ENCODE results near the gene PCGF3.

GRCh38 chr4:683247-683897 lies 22.3 kb upstream of the PCGF3 start:
- TF ChIP-seq KLF10 (CRISPR knock-in tag; IDR thresholded peaks at IDR 0.05) (no peak), PTBP1 (IDR thresholded peaks at IDR 0.05; ENCODE audit: low read depth, low read length) (no peak), U2AF2 (optimal IDR thresholded peaks at IDR 0.05; ENCODE audit: low read depth, low read length) (no peak), CTCF (IDR thresholded peaks at IDR 0.05 in 2 of 3, conservative IDR thresholded peaks at IDR 0.05 in 1 of 3; ENCODE audit: insufficient read depth in 2 of 3, low read depth in 1 of 3, low read length in 3 of 3) (no peak), JUN (IDR thresholded peaks at IDR 0.05; ENCODE audit: borderline replicate concordance, low read depth, low read length) (no peak), JUN (CRISPR knock-in tag; IDR thresholded peaks at IDR 0.05; ENCODE audit: borderline replicate concordance) (no peak), KAT8 (IDR thresholded peaks at IDR 0.05; ENCODE audit: low read depth) (no peak), NFRKB (IDR thresholded peaks at IDR 0.05; ENCODE audit: low read depth) (no peak), KLF16 (IDR thresholded peaks at IDR 0.05) (no peak), SRSF1 (IDR thresholded peaks at IDR 0.05; ENCODE audit: low read depth, low read length) (no peak), BHLHE40 (IDR thresholded peaks at IDR 0.05; ENCODE audit: low read length) (no peak)
- TF ChIP-seq, protein P1, sequence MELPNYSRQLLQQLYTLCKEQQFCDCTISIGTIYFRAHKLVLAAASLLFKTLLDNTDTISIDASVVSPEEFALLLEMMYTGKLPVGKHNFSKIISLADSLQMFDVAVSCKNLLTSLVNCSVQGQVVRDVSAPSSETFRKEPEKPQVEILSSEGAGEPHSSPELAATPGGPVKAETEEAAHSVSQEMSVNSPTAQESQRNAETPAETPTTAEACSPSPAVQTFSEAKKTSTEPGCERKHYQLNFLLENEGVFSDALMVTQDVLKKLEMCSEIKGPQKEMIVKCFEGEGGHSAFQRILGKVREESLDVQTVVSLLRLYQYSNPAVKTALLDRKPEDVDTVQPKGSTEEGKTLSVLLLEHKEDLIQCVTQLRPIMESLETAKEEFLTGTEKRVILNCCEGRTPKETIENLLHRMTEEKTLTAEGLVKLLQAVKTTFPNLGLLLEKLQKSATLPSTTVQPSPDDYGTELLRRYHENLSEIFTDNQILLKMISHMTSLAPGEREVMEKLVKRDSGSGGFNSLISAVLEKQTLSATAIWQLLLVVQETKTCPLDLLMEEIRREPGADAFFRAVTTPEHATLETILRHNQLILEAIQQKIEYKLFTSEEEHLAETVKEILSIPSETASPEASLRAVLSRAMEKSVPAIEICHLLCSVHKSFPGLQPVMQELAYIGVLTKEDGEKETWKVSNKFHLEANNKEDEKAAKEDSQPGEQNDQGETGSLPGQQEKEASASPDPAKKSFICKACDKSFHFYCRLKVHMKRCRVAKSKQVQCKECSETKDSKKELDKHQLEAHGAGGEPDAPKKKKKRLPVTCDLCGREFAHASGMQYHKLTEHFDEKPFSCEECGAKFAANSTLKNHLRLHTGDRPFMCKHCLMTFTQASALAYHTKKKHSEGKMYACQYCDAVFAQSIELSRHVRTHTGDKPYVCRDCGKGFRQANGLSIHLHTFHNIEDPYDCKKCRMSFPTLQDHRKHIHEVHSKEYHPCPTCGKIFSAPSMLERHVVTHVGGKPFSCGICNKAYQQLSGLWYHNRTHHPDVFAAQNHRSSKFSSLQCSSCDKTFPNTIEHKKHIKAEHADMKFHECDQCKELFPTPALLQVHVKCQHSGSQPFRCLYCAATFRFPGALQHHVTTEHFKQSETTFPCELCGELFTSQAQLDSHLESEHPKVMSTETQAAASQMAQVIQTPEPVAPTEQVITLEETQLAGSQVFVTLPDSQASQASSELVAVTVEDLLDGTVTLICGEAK (IDR thresholded peaks at IDR 0.05): no peak
- TF ChIP-seq, protein P1 (CRISPR knock-in tag; IDR thresholded peaks at IDR 0.05): no peak

Measured in K562 (cell line).